Measurements from ENCODE around the gene DNASE1. TPM values are rescaled to one million over a fixed set of nuclear protein-coding genes. Genes with fewer than 3 reads are reported as not detected.

The DNASE1 gene
- total and polyA plus RNA-seq, 12 donors, result 3.1 to 35.1 (median 10.9) TPM

- peaks cover 0 to 7% of the 10 kb centered on the region in 2 donors for H3K4me1 ChIP-seq (replicated peaks in 1 of 2)
- no peak overlapping the region for H3K4me3 ChIP-seq
- TF ChIP-seq, protein P1, sequence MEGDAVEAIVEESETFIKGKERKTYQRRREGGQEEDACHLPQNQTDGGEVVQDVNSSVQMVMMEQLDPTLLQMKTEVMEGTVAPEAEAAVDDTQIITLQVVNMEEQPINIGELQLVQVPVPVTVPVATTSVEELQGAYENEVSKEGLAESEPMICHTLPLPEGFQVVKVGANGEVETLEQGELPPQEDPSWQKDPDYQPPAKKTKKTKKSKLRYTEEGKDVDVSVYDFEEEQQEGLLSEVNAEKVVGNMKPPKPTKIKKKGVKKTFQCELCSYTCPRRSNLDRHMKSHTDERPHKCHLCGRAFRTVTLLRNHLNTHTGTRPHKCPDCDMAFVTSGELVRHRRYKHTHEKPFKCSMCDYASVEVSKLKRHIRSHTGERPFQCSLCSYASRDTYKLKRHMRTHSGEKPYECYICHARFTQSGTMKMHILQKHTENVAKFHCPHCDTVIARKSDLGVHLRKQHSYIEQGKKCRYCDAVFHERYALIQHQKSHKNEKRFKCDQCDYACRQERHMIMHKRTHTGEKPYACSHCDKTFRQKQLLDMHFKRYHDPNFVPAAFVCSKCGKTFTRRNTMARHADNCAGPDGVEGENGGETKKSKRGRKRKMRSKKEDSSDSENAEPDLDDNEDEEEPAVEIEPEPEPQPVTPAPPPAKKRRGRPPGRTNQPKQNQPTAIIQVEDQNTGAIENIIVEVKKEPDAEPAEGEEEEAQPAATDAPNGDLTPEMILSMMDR (IDR thresholded peaks at IDR 0.05), result no peak
- H3K9me3 ChIP-seq (replicated peaks in 1 of 3), result no peaks in the 10 kb centered on the region
- no peak overlapping the region for H3K27ac ChIP-seq
- H3K27me3 ChIP-seq, result no peaks in the 10 kb centered on the region
- 76 to 95% (median 87%) methylated on average over 3 of the region's 3 CpGs for WGBS, 4 donors
- peak in 1 of 7 donors; percentile 18 for DNase-seq
- intact Hi-C loops (cut with DNase I), result no loop called here
- H3K36me3 ChIP-seq (replicated peaks in 1 of 2), result no peaks in the 10 kb centered on the region
These were observed 14.3 kb upstream of the DNASE1 start for GRCh38 chr16:3640207-3640606.

DNA sequence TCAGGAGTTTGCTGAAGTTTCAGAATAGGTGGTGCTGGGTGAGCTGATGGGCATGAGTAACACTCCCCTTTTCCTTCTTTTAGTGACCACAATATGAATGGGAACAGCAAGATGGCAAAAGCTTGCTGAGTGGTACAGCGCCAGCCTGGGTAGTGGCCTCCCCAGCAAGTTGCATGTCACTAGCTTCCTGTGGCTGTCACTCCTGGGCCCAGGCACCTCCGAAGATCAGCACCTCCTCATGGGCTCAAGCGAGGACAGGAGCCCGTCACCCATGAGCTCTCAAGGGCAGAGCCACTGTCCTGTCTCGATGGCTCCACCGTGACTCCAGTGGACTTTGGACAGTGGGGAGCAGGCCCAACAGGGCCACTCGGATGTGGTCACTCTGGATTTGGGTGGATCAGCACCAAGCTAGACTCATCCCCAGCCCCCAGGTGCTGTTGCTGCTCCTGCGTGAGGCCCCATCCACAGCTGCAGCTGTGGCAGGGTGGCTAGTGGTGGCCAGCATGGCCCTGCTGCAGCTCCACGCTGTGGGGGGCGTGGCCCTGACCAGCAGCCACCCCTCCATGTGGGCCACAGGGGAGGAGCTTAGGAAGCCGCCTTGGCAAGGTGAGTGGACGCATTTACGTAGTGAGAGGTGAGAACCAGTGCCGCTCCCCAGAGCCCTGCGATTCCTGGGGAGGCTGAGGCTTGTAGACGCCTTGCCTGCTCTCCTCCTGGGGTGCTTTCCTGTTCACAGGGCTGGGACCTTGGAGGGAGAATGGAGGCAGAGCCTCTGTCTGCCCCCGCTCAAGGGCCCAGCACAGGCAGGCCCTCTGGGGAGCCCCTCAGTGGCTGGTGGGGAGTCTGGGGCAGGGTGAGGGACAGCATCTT is 13.6 kb upstream of the DNASE1 start:
- Histone ChIP-seq H3K27ac (no peak overlapping the region), H3K4me1 (replicated peaks in 1 of 2) (peaks cover 0 to 7% of the 10 kb centered on the region in 2 donors), H3K4me3 (no peak overlapping the region), H3K36me3 (replicated peaks in 1 of 2) (no peaks in the 10 kb centered on the region), H3K9me3 (replicated peaks in 1 of 3) (no peaks in the 10 kb centered on the region), H3K27me3 (no peaks in the 10 kb centered on the region)
- WGBS, 4 donors, result 86 to 98% (median 97%) methylated on average over 3 to 17 of the region's 17 CpGs
- intact Hi-C loops (cut with DNase I), result no loop called here
- no peak for TF ChIP-seq POLR2A (IDR thresholded peaks at IDR 0.05)
- TF ChIP-seq, protein P1 (IDR thresholded peaks at IDR 0.05), result no peak
- peak in 3 of 7 donors; percentile 4 to 29 (median 14) for DNase-seq

DNA sequence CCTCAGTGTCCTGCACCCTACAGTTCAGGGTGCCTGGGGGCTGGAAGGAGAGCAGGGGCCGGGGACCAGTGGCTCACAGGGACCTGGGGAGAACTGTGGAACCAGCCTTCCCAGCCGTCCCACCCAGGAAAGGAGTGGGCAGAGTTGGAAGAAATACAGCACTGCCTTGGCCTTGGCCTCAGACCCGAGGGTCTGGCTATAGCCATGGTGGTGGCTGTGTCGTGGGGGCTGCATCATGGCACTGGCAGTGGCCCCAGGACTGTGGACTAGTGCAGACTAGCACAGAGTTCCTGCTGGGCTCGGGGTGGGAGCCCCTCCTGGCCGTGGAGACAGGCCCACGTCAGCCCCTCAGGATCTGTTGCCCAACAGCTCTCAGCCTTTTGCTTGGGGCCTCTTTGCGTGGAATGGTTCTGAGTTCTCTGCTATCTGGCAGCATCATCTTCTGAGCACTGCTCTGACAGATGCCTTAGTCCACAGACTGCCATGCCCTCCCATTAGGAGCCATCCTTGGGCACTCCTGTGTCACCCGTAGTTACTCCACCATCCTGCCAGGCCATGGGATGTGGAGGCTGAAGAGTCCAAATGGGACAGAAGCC is 12.6 kb upstream of the DNASE1 start:
- Histone ChIP-seq H3K4me3 (no peak overlapping the region), H3K9me3 (replicated peaks in 1 of 3) (no peaks in the 10 kb centered on the region), H3K4me1 (replicated peaks in 1 of 2) (peaks cover 0 to 7% of the 10 kb centered on the region in 2 donors), H3K27me3 (no peaks in the 10 kb centered on the region), H3K27ac (no peak overlapping the region), H3K36me3 (replicated peaks in 1 of 2) (no peaks in the 10 kb centered on the region)
- intact Hi-C loops (cut with DNase I), result no loop called here
- DNase-seq, result peak in 3 of 7 donors; percentile 1 to 18 (median 11)
- 71 to 94% (median 87%) methylated on average over 1 to 9 of the region's 9 CpGs for WGBS, 4 donors
- TF ChIP-seq POLR2A (IDR thresholded peaks at IDR 0.05), result no peak
- TF ChIP-seq, protein P1 (IDR thresholded peaks at IDR 0.05), result no peak

- peak overlapping the region in 1 of 5 donors; percentile 41 for H3K27ac ChIP-seq
- TF ChIP-seq, protein P1 (IDR thresholded peaks at IDR 0.05), result no peak
- no peak for TF ChIP-seq POLR2A (IDR thresholded peaks at IDR 0.05)
- peak; percentile 67 to 87 (median 81) for DNase-seq
- intact Hi-C loops (cut with DNase I), result no loop called here
- H3K4me3 ChIP-seq, result no peak overlapping the region
- H3K4me1 ChIP-seq (replicated peaks in 1 of 2), result peaks cover 0 to 7% of the 10 kb centered on the region in 2 donors
- H3K9me3 ChIP-seq (replicated peaks in 1 of 3), result no peaks in the 10 kb centered on the region
- 40 to 59% (median 53%) methylated on average over 14 to 21 of the region's 21 CpGs for WGBS, 4 donors
- H3K27me3 ChIP-seq, result no peaks in the 10 kb centered on the region
- no peaks in the 10 kb centered on the region for H3K36me3 ChIP-seq (replicated peaks in 1 of 2)
These were observed 11.9 kb upstream of the DNASE1 start for GRCh38 chr16:3642397-3643094.

Measured in adrenal gland (tissue), 12 donors.